Measurements from ENCODE around the gene PNLIPRP1. TPM values are rescaled to one million over a fixed set of nuclear protein-coding genes. Genes with fewer than 3 reads are reported as not detected.

Gene PNLIPRP1
- total and polyA plus RNA-seq, 4 donors, result 0.94 to 1.5 (median 1.2) TPM

- Histone ChIP-seq H3K4me3 (ENCODE audit: low read length in 2 of 2) (no peak overlapping the region), H3K36me3 (ENCODE audit: control insufficient read depth in 1 of 2, insufficient read depth in 2 of 2, low read length in 1 of 2) (no peaks in the 10 kb centered on the region), H3K9me3 (ENCODE audit: control insufficient read depth, low read length) (no peaks in the 10 kb centered on the region), H3K4me1 (ENCODE audit: control insufficient read depth in 1 of 2, insufficient read depth in 2 of 2, low read length in 2 of 2) (no peaks in the 10 kb centered on the region), H3K27ac (ENCODE audit: low read depth in 1 of 2, low read length in 2 of 2) (no peak overlapping the region), H3K27me3 (ENCODE audit: control insufficient read depth in 1 of 2, insufficient read depth in 2 of 2, low read length in 1 of 2) (no peaks in the 10 kb centered on the region)
- intact Hi-C loops (cut with DNase I), result no loop called here
- DNase-seq (no peak), ATAC-seq (ENCODE audit: low FRiP score) (no peak)
- 74 to 82% methylated on average over 5 of the region's 5 CpGs for WGBS, 2 donors
Measured at GRCh38 chr10:116557305-116557880, 33.4 kb upstream of the PNLIPRP1 start.

- intact Hi-C loops (cut with DNase I), result no loop called here
- Histone ChIP-seq H3K4me3 (ENCODE audit: low read length in 2 of 2) (no peak overlapping the region), H3K36me3 (ENCODE audit: control insufficient read depth in 1 of 2, insufficient read depth in 2 of 2, low read length in 1 of 2) (no peaks in the 10 kb centered on the region), H3K9me3 (ENCODE audit: control insufficient read depth, low read length) (peaks cover 2% of the 10 kb centered on the region), H3K4me1 (ENCODE audit: control insufficient read depth in 1 of 2, insufficient read depth in 2 of 2, low read length in 2 of 2) (no peaks in the 10 kb centered on the region), H3K27ac (ENCODE audit: low read depth in 1 of 2, low read length in 2 of 2) (no peak overlapping the region), H3K27me3 (ENCODE audit: control insufficient read depth in 1 of 2, insufficient read depth in 2 of 2, low read length in 1 of 2) (peaks cover 0 to 1% of the 10 kb centered on the region in 2 donors)
- no peak for ATAC-seq (ENCODE audit: low FRiP score)
- WGBS, 2 donors, result 95 to 96% methylated on average over 8 of the region's 8 CpGs
- DNase-seq, result no peak
Measured at GRCh38 chr10:116565534-116565933, 25.2 kb upstream of the PNLIPRP1 start.

- Histone ChIP-seq H3K27me3 (ENCODE audit: control insufficient read depth in 1 of 2, insufficient read depth in 2 of 2, low read length in 1 of 2) (peaks cover 0 to 1% of the 10 kb centered on the region in 2 donors), H3K9me3 (ENCODE audit: control insufficient read depth, low read length) (peaks cover 3% of the 10 kb centered on the region), H3K4me3 (ENCODE audit: low read length in 2 of 2) (no peak overlapping the region), H3K27ac (ENCODE audit: low read depth in 1 of 2, low read length in 2 of 2) (no peak overlapping the region), H3K4me1 (ENCODE audit: control insufficient read depth in 1 of 2, insufficient read depth in 2 of 2, low read length in 2 of 2) (no peaks in the 10 kb centered on the region), H3K36me3 (ENCODE audit: control insufficient read depth in 1 of 2, insufficient read depth in 2 of 2, low read length in 1 of 2) (no peaks in the 10 kb centered on the region)
- ATAC-seq (ENCODE audit: low FRiP score), result no peak
- intact Hi-C loops (cut with DNase I), result no loop called here
- DNase-seq, result no peak
Measured at GRCh38 chr10:116566932-116567331, 23.8 kb upstream of the PNLIPRP1 start.

- no peak for ATAC-seq (ENCODE audit: low FRiP score)
- Histone ChIP-seq H3K4me1 (ENCODE audit: control insufficient read depth in 1 of 2, insufficient read depth in 2 of 2, low read length in 2 of 2) (no peaks in the 10 kb centered on the region), H3K36me3 (ENCODE audit: control insufficient read depth in 1 of 2, insufficient read depth in 2 of 2, low read length in 1 of 2) (no peaks in the 10 kb centered on the region), H3K27ac (ENCODE audit: low read depth in 1 of 2, low read length in 2 of 2) (no peak overlapping the region), H3K4me3 (ENCODE audit: low read length in 2 of 2) (no peak overlapping the region), H3K27me3 (ENCODE audit: control insufficient read depth in 1 of 2, insufficient read depth in 2 of 2, low read length in 1 of 2) (peaks cover 0 to 1% of the 10 kb centered on the region in 2 donors), H3K9me3 (ENCODE audit: control insufficient read depth, low read length) (peaks cover 3% of the 10 kb centered on the region)
- WGBS, 2 donors, result 64% methylated on average over 3 of the region's 3 CpGs
- intact Hi-C loops (cut with DNase I), result no loop called here
- no peak for DNase-seq
Measured at GRCh38 chr10:116567335-116567734, 23.4 kb upstream of the PNLIPRP1 start.

- intact Hi-C loops (cut with DNase I), result no loop called here
- peaks cover 3% of the 10 kb centered on the region for H3K9me3 ChIP-seq (ENCODE audit: control insufficient read depth, low read length)
- ATAC-seq (ENCODE audit: low FRiP score) (no peak), DNase-seq (no peak)
- no peak overlapping the region for H3K4me3 ChIP-seq (ENCODE audit: low read length in 2 of 2)
- no peaks in the 10 kb centered on the region for H3K36me3 ChIP-seq (ENCODE audit: control insufficient read depth in 1 of 2, insufficient read depth in 2 of 2, low read length in 1 of 2)
- no peaks in the 10 kb centered on the region for H3K4me1 ChIP-seq (ENCODE audit: control insufficient read depth in 1 of 2, insufficient read depth in 2 of 2, low read length in 2 of 2)
- H3K27ac ChIP-seq (ENCODE audit: low read depth in 1 of 2, low read length in 2 of 2), result no peak overlapping the region
- peaks cover 0 to 3% of the 10 kb centered on the region in 2 donors for H3K27me3 ChIP-seq (ENCODE audit: control insufficient read depth in 1 of 2, insufficient read depth in 2 of 2, low read length in 1 of 2)
- 33 to 43% methylated on average over 3 of the region's 3 CpGs for WGBS, 2 donors
Measured at GRCh38 chr10:116574797-116575196, 16.0 kb upstream of the PNLIPRP1 start.

- Histone ChIP-seq H3K9me3 (ENCODE audit: control insufficient read depth, low read length) (peaks cover 5% of the 10 kb centered on the region), H3K36me3 (ENCODE audit: control insufficient read depth in 1 of 2, insufficient read depth in 2 of 2, low read length in 1 of 2) (no peaks in the 10 kb centered on the region), H3K27ac (ENCODE audit: low read depth in 1 of 2, low read length in 2 of 2) (no peak overlapping the region), H3K27me3 (ENCODE audit: control insufficient read depth in 1 of 2, insufficient read depth in 2 of 2, low read length in 1 of 2) (peaks cover 0 to 3% of the 10 kb centered on the region in 2 donors), H3K4me1 (ENCODE audit: control insufficient read depth in 1 of 2, insufficient read depth in 2 of 2, low read length in 2 of 2) (no peaks in the 10 kb centered on the region), H3K4me3 (ENCODE audit: low read length in 2 of 2) (no peak overlapping the region)
- DNase-seq (no peak), ATAC-seq (ENCODE audit: low FRiP score) (no peak)
- intact Hi-C loops (cut with DNase I), result no loop called here
- 91 to 92% methylated on average over 8 of the region's 8 CpGs for WGBS, 2 donors
Measured at GRCh38 chr10:116587878-116588591, 2.7 kb upstream of the PNLIPRP1 start.

- Histone ChIP-seq H3K27ac (ENCODE audit: low read depth in 1 of 2, low read length in 2 of 2) (no peak overlapping the region), H3K4me3 (ENCODE audit: low read length in 2 of 2) (no peak overlapping the region), H3K27me3 (ENCODE audit: control insufficient read depth in 1 of 2, insufficient read depth in 2 of 2, low read length in 1 of 2) (peaks cover 0 to 3% of the 10 kb centered on the region in 2 donors), H3K9me3 (ENCODE audit: control insufficient read depth, low read length) (peaks cover 5% of the 10 kb centered on the region), H3K36me3 (ENCODE audit: control insufficient read depth in 1 of 2, insufficient read depth in 2 of 2, low read length in 1 of 2) (no peaks in the 10 kb centered on the region), H3K4me1 (ENCODE audit: control insufficient read depth in 1 of 2, insufficient read depth in 2 of 2, low read length in 2 of 2) (no peaks in the 10 kb centered on the region)
- ATAC-seq (ENCODE audit: low FRiP score) (no peak), DNase-seq (no peak)
- WGBS, 2 donors, result 93% methylated on average over 2 of the region's 2 CpGs
- intact Hi-C loops (cut with DNase I), result no loop called here
Measured at GRCh38 chr10:116588995-116589394, 1.8 kb upstream of the PNLIPRP1 start.

- DNase-seq, result no peak
- ATAC-seq (ENCODE audit: low FRiP score), result no peak
- H3K9me3 ChIP-seq (ENCODE audit: control insufficient read depth, low read length), result peaks cover 5% of the 10 kb centered on the region
Measured at GRCh38 chr10:116589926-116590325, 833 bp upstream of the PNLIPRP1 start.

GRCh38 chr10:116593139-116593740 lies 2.5 kb downstream of the PNLIPRP1 start:
- ATAC-seq (ENCODE audit: low FRiP score) (no peak), DNase-seq (no peak)
- Histone ChIP-seq H3K27ac (ENCODE audit: low read depth in 1 of 2, low read length in 2 of 2) (no peak overlapping the region), H3K27me3 (ENCODE audit: control insufficient read depth in 1 of 2, insufficient read depth in 2 of 2, low read length in 1 of 2) (peaks cover 0 to 3% of the 10 kb centered on the region in 2 donors), H3K36me3 (ENCODE audit: control insufficient read depth in 1 of 2, insufficient read depth in 2 of 2, low read length in 1 of 2) (no peaks in the 10 kb centered on the region), H3K9me3 (ENCODE audit: control insufficient read depth, low read length) (peaks cover 5% of the 10 kb centered on the region), H3K4me3 (ENCODE audit: low read length in 2 of 2) (no peak overlapping the region), H3K4me1 (ENCODE audit: control insufficient read depth in 1 of 2, insufficient read depth in 2 of 2, low read length in 2 of 2) (no peaks in the 10 kb centered on the region)
- intact Hi-C loops (cut with DNase I), result no loop called here
- 89 to 92% methylated on average over 5 of the region's 5 CpGs for WGBS, 2 donors

More at GRCh38 chr10:116589926-116590325, 833 bp upstream of the PNLIPRP1 start:
- Histone ChIP-seq H3K4me1 (ENCODE audit: control insufficient read depth in 1 of 2, insufficient read depth in 2 of 2, low read length in 2 of 2) (no peaks in the 10 kb centered on the region), H3K27ac (ENCODE audit: low read depth in 1 of 2, low read length in 2 of 2) (no peak overlapping the region), H3K27me3 (ENCODE audit: control insufficient read depth in 1 of 2, insufficient read depth in 2 of 2, low read length in 1 of 2) (peaks cover 0 to 3% of the 10 kb centered on the region in 2 donors), H3K36me3 (ENCODE audit: control insufficient read depth in 1 of 2, insufficient read depth in 2 of 2, low read length in 1 of 2) (no peaks in the 10 kb centered on the region), H3K4me3 (ENCODE audit: low read length in 2 of 2) (no peak overlapping the region)
- intact Hi-C loops (cut with DNase I), result no loop called here
- 4 to 9% methylated on average over 2 of the region's 2 CpGs for WGBS, 2 donors

Data from aorta (tissue), 5 donors.